ENCODE results near the gene LRRC49.

The LRRC49 gene

GRCh38 chr15:70876683-70877082 is 15.9 kb upstream of the LRRC49 start:
- no peak for ATAC-seq
- TF ChIP-seq TCF4 (CRISPR knock-in tag; IDR thresholded peaks at IDR 0.05; ENCODE audit: borderline replicate concordance) (no peak), TOX (CRISPR knock-in tag; IDR thresholded peaks at IDR 0.05; ENCODE audit: borderline replicate concordance) (no peak), ZFP3 (CRISPR knock-in tag; IDR thresholded peaks at IDR 0.05) (no peak), CSRNP3 (CRISPR knock-in tag; IDR thresholded peaks at IDR 0.05) (no peak), ZC3H10 (CRISPR knock-in tag; IDR thresholded peaks at IDR 0.05) (no peak), TSHZ2 (CRISPR knock-in tag; IDR thresholded peaks at IDR 0.05) (no peak), CREB5 (CRISPR knock-in tag; IDR thresholded peaks at IDR 0.05; ENCODE audit: low read depth) (no peak), RARB (CRISPR knock-in tag; IDR thresholded peaks at IDR 0.05) (no peak), ZNF565 (CRISPR knock-in tag; conservative IDR thresholded peaks at IDR 0.05; ENCODE audit: low read depth) (no peak), PPARA (CRISPR knock-in tag; IDR thresholded peaks at IDR 0.05; ENCODE audit: borderline replicate concordance) (no peak), OSR1 (CRISPR knock-in tag; IDR thresholded peaks at IDR 0.05) (no peak), CSDC2 (CRISPR knock-in tag; IDR thresholded peaks at IDR 0.05) (no peak), GLIS3 (CRISPR knock-in tag; IDR thresholded peaks at IDR 0.05) (no peak), POU6F1 (CRISPR knock-in tag; IDR thresholded peaks at IDR 0.05; ENCODE audit: borderline replicate concordance, low read depth) (no peak), PATZ1 (CRISPR knock-in tag; IDR thresholded peaks at IDR 0.05; ENCODE audit: borderline replicate concordance) (no peak)

- no peak for ATAC-seq
- TF ChIP-seq ZNF70 (CRISPR knock-in tag; IDR thresholded peaks at IDR 0.05) (no peak), GLIS3 (CRISPR knock-in tag; IDR thresholded peaks at IDR 0.05) (no peak), OSR1 (CRISPR knock-in tag; IDR thresholded peaks at IDR 0.05) (no peak), PATZ1 (CRISPR knock-in tag; IDR thresholded peaks at IDR 0.05; ENCODE audit: borderline replicate concordance) (no peak), BACH2 (CRISPR knock-in tag; IDR thresholded peaks at IDR 0.05; ENCODE audit: borderline replicate concordance) (no peak), TOX (CRISPR knock-in tag; IDR thresholded peaks at IDR 0.05; ENCODE audit: borderline replicate concordance) (no peak), CSRNP3 (CRISPR knock-in tag; IDR thresholded peaks at IDR 0.05) (no peak), ZC3H10 (CRISPR knock-in tag; IDR thresholded peaks at IDR 0.05) (no peak), ZNF8 (CRISPR knock-in tag; IDR thresholded peaks at IDR 0.05) (no peak), ZNF565 (CRISPR knock-in tag; conservative IDR thresholded peaks at IDR 0.05; ENCODE audit: low read depth) (no peak), SNAI2 (CRISPR knock-in tag; IDR thresholded peaks at IDR 0.05) (no peak), POU6F1 (CRISPR knock-in tag; IDR thresholded peaks at IDR 0.05; ENCODE audit: borderline replicate concordance, low read depth) (no peak), ISL1 (CRISPR knock-in tag; IDR thresholded peaks at IDR 0.05) (no peak), TCF4 (CRISPR knock-in tag; IDR thresholded peaks at IDR 0.05; ENCODE audit: borderline replicate concordance) (no peak), ZFP3 (CRISPR knock-in tag; IDR thresholded peaks at IDR 0.05) (no peak), ESRRG (CRISPR knock-in tag; IDR thresholded peaks at IDR 0.05) (no peak), TSHZ2 (CRISPR knock-in tag; IDR thresholded peaks at IDR 0.05) (no peak)
These were observed 13.2 kb upstream of the LRRC49 start for GRCh38 chr15:70879401-70879800.
